A673 (cell line): ENCODE results near the gene NUDCD3. TPM values are rescaled to one million over a fixed set of nuclear protein-coding genes. Genes with fewer than 3 reads are reported as not detected.

Source experiments
- BruUV-seq: library from RNA; stranded (reverse); fragments of 400-500 nt; replicated peaks from 2 replicates; lab custom pipeline; 2021; lab: Mats Ljungman, UMichigan
- CTCF ChIA-PET: fragments of 300-600 bp; sonication (Branson Sonifier 250); formaldehyde crosslinking; loops from one replicate; lab custom pipeline; 2022; ENCODE audit warnings: antibody characterized with exemption; lab: Charles Lee
- POLR2A ChIA-PET: fragments of 300-600 bp; sonication (Branson Sonifier 250); formaldehyde crosslinking; loops from one replicate; lab custom pipeline; 2022; ENCODE audit warnings: antibody characterized with exemption; ENCODE audit not compliant: low non-redundant PET; lab: Charles Lee
- DNase-seq: peaks from one replicate; pipeline ENCODE4 v3.0.0-alpha.2; 2015; ENCODE audit warnings: low spot score
- H3K27ac ChIP-seq: fragments of 200-600 bp; sonication (generic); 2 replicates; pipeline ENCODE4 v1.5.1; 2016; ENCODE audit warnings: mixed run types, low read depth, mild to moderate bottlenecking, mixed read lengths, antibody characterized with exemption, low read length; ENCODE audit not compliant: poor library complexity, severe bottlenecking
- H3K27me3 ChIP-seq: fragments of 200-600 bp; sonication (generic); replicated peaks from 2 replicates; pipeline ENCODE4 v1.6.1; 2017; ENCODE audit warnings: mixed run types, low read depth, mild to moderate bottlenecking, mixed read lengths, antibody characterized with exemption, low read length; ENCODE audit not compliant: insufficient read depth, poor library complexity
- H3K36me3 ChIP-seq: fragments of 200-600 bp; sonication (generic); 2 replicates; pipeline ENCODE4 v1.6.1; 2016; ENCODE audit warnings: mixed run types, mild to moderate bottlenecking, mixed read lengths, antibody characterized with exemption, low read length; ENCODE audit not compliant: insufficient read depth, poor library complexity, severe bottlenecking
- H3K4me1 ChIP-seq: fragments of 200-600 bp; sonication (generic); 2 replicates; pipeline ENCODE4 v1.6.1; 2017; ENCODE audit warnings: mixed run types, mild to moderate bottlenecking, mixed read lengths, antibody characterized with exemption, low read length; ENCODE audit not compliant: insufficient read depth, poor library complexity, severe bottlenecking
- H3K4me3 ChIP-seq: fragments of 200-600 bp; sonication (generic); 2 replicates; pipeline ENCODE4 v1.5.1; 2016; ENCODE audit warnings: low read depth, mixed run types, mild to moderate bottlenecking, mixed read lengths, low read length; ENCODE audit not compliant: poor library complexity, severe bottlenecking
- H3K9me3 ChIP-seq: fragments of 200-600 bp; sonication (generic); 2 replicates; pipeline ENCODE4 v1.6.1; 2016; ENCODE audit warnings: mixed run types, low read depth, mild to moderate bottlenecking, mixed read lengths, antibody characterized with exemption, low read length; ENCODE audit not compliant: poor library complexity, severe bottlenecking
- EZH2 ChIP-seq: fragments of 200-600 bp; sonication (generic); IDR thresholded peaks from 2 replicates; pipeline ENCODE4 v1.6.1; 2017; ENCODE audit warnings: borderline replicate concordance, low read depth, mild to moderate bottlenecking, mixed read lengths, antibody characterized with exemption, low read length; ENCODE audit not compliant: poor library complexity, severe bottlenecking
- intact Hi-C: fragments of 100-400 bp; cut with micrococcal nuclease; formaldehyde crosslinking; loops from one replicate; pipeline ENCODE4 v1.10.0; 2022; ENCODE audit not compliant: unreplicated experiment
- total RNA-seq: library from RNA; stranded (reverse); gene quantifications from 2 replicates; pipeline ENCODE4 v1.2.3, GENCODE V29; 2021
- TF ChIP-seq, protein P1 (sequence below): fragments of 300-800, 200-600 bp; sonication (generic); conservative IDR thresholded peaks from 2 replicates; pipeline ENCODE4 v1.5.1; 2017; ENCODE audit warnings: low read depth, mild to moderate bottlenecking, antibody characterized with exemption, low read length, moderate library complexity, mixed read lengths

The NUDCD3 gene
- total RNA-seq, 1 experiment from 2014 or later = 119 TPM

DNA sequence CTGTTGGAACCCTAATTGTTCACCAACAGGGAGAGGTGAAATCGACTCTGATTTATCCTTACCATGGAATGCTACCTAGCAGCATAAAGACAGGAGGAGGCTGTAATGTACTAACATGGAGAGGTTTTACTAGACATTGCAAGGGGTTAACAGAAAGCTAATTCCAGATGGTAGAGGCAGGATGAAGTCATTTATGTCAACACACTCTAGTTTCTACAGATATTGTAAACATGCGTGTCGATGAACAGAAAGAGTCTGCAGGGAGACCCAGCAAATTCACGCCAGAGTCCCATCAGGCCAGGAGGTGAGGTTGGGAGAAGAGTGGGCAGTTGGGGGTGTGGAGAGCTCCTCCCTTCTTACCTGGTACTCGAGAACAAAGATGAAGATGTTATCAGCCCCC is 43.6 kb upstream of the NUDCD3 start:
- no TSS peak for BruUV-seq
- POLR2A ChIA-PET = no interaction called here

DNA sequence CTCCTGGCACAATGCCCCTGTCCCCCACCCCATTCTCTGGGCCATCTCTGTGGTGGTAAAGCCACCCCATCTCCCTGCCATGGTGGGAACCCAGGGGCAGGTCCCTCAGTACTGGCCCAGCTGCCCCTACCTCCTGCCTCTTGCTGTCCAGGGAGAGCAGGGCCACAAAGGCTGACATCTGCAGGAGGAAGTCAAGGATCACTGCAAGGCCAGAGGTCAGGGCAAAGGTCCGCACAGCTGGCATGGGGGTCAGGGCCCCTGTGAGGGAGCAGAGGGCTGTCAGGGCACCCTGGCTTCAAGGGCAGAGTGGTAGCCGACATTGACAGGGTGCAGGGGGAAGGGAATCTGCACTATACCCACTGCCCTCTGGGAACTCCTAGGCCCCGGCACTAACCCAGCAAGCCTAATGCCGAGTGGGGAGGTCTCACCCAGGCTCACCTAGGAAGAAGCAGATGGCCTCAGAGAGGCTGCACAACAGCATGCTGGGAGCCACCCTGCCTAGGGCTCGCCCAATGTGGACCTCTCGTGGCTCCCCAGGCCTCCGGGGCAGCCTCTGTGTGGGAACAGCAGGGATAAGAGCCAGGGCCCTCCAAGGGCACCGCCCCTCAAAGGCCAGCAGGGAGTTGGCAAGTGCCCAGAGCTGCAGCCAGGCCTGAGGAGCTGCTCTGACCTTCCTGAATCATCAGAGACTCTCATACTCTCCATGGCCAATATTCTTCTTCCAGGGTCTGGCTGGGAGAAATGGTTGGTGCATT is 43.0 kb upstream of the NUDCD3 start:
- POLR2A ChIA-PET = no interaction called here
- Histone ChIP-seq H3K9me3 (no peaks in the 10 kb centered on the region), H3K4me1 (no peaks in the 10 kb centered on the region), H3K4me3 (no peak overlapping the region), H3K36me3 (no peaks in the 10 kb centered on the region), H3K27ac (no peak overlapping the region), H3K27me3 (no peaks in the 10 kb centered on the region)
- DNase-seq = no peak
- BruUV-seq = no TSS peak
- CTCF ChIA-PET = no interaction called here
- TF ChIP-seq, protein P1, sequence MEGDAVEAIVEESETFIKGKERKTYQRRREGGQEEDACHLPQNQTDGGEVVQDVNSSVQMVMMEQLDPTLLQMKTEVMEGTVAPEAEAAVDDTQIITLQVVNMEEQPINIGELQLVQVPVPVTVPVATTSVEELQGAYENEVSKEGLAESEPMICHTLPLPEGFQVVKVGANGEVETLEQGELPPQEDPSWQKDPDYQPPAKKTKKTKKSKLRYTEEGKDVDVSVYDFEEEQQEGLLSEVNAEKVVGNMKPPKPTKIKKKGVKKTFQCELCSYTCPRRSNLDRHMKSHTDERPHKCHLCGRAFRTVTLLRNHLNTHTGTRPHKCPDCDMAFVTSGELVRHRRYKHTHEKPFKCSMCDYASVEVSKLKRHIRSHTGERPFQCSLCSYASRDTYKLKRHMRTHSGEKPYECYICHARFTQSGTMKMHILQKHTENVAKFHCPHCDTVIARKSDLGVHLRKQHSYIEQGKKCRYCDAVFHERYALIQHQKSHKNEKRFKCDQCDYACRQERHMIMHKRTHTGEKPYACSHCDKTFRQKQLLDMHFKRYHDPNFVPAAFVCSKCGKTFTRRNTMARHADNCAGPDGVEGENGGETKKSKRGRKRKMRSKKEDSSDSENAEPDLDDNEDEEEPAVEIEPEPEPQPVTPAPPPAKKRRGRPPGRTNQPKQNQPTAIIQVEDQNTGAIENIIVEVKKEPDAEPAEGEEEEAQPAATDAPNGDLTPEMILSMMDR = no peak
- no peak for TF ChIP-seq EZH2
- intact Hi-C loops = no loop called here

More for the DNA sequence above, 43.6 kb upstream of the NUDCD3 start:
- Histone ChIP-seq H3K36me3 (no peaks in the 10 kb centered on the region), H3K27me3 (no peaks in the 10 kb centered on the region), H3K4me3 (no peak overlapping the region), H3K4me1 (no peaks in the 10 kb centered on the region), H3K27ac (no peak overlapping the region), H3K9me3 (no peaks in the 10 kb centered on the region)
- intact Hi-C loops = no loop called here
- TF ChIP-seq, protein P1 = no peak
- TF ChIP-seq EZH2 = no peak
- no peak for DNase-seq
- CTCF ChIA-PET = interaction anchor here (0.8 to 1.1 kb wide), 3 partner anchors 37 to 313 kb away, joined by 4 to 8 read pairs (median 4); no protein-coding TSS in a partner anchor

DNA sequence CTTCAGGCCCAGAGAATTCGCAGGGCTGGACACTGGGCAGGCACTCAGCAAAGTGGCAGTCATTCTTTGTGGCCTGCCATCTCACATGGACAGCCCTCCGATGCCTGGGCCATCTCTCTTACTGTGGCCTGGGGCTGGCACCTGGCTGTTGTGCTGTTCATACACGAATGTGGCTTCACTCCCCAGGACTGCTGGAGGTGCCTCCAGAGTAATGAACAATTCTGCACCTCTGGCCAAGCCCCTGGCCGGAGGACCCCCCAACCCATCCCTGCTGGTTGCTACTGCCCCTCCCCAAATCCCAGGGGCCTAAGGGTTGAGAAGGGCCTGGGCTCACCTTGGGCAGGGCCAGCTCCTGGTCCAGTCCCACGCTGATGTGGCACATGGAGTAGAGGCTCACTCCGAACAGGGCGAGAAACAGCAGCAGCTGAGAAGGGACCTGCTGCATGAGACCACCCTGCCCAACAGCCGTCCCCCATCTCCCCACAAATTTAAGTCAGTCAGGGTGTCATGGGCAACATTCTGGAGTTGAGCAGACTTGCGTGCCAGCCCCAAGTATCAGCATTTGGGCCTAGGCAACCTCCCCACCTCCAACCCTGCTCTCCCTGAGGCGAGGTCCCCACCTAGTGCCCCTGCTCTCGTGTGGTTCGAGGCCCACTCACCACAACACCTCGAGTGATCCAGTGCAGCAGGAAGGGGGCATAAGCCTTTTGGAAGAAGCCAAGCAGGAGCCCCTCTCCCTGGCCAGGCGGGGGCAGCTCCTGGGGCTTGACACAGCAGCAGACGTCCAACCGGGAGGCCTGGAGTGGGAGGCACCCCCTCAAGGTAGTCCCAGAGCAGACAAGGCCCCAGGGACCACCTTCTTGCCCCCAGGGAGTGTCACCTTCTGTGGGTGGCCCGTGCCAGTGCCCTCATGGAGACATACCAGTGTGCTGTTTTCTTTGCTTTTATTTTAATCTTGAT is 41.2 kb upstream of the NUDCD3 start:
- ChIA-PET CTCF (no interaction called here), POLR2A (no interaction called here)
- no peak for TF ChIP-seq EZH2
- TF ChIP-seq, protein P1 = no peak
- no peak overlapping the region for H3K27ac ChIP-seq
- no peaks in the 10 kb centered on the region for H3K4me1 ChIP-seq
- no TSS peak for BruUV-seq
- no peaks in the 10 kb centered on the region for H3K36me3 ChIP-seq
- H3K27me3 ChIP-seq = no peaks in the 10 kb centered on the region
- intact Hi-C loops = no loop called here
- DNase-seq = no peak
- no peaks in the 10 kb centered on the region for H3K9me3 ChIP-seq
- H3K4me3 ChIP-seq = no peak overlapping the region
